Measurements from ENCODE around the gene CDH13. TPM values are rescaled to one million over a fixed set of nuclear protein-coding genes. Genes with fewer than 3 reads are reported as not detected.

CDH13 gene
- polyA plus RNA-seq, 2 of the 4 experiments (the other 2 are of a cell fraction) = not detected

DNA sequence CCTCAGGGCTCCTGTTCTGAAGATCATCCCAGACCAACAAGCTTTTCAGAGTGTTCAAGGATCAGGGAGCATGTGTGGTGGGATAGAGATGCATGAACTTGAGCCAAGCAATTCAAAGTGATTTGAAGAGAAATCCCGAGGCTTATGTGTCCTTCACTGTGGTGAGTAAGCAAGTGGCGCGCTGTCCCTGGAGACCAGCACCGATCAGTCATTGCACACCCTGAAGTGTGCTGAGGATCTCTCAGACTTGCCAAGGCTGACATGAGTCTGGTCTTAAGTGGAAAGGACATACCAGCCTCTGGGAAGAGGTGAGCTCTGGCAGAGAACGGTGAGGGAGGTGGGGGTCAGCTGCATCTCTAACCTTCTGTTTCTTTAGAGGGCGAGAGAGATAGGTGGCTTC lies 43.8 kb upstream of the CDH13 start:
- WGBS (ENCODE audit: missing lambda C conversion rate) = 40% methylated on average over 6 of the region's 6 CpGs
- ChIA-PET CTCF (no interaction called here), POLR2A (no interaction called here)

DNA sequence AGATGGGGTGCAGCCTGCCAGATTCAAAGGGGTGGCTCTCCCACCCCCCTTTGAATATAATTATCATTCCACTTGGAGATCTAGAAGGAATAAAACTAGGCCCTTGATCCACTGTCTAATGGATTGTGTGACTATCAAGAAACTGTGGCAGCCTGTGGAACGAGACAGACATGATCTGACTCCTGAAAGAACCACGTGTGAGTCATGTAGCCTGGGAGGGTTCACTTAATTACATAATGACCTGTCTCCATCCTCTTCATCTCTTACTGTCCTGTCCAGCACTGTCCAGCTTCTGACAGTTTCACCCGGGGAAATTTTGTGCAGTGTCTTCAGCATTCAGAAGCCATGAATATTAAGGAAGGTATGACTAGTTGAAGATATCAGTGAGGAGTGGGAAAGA lies 43.3 kb upstream of the CDH13 start:
- DNase-seq (ENCODE audit: low read depth in 1 of 2, low spot score in 1 of 2) = no peak
- H3K4me3 ChIP-seq = no peak overlapping the region
- no peak for FAIRE-seq
- no peak overlapping the region for H3K4me2 ChIP-seq
- CTCF ChIA-PET = no interaction called here
- no peak for TF ChIP-seq KDM5A (IDR thresholded peaks at IDR 0.05)
- no peak for TF ChIP-seq FOSB (CRISPR knock-in tag; IDR thresholded peaks at IDR 0.05)
- TF ChIP-seq, protein P1, sequence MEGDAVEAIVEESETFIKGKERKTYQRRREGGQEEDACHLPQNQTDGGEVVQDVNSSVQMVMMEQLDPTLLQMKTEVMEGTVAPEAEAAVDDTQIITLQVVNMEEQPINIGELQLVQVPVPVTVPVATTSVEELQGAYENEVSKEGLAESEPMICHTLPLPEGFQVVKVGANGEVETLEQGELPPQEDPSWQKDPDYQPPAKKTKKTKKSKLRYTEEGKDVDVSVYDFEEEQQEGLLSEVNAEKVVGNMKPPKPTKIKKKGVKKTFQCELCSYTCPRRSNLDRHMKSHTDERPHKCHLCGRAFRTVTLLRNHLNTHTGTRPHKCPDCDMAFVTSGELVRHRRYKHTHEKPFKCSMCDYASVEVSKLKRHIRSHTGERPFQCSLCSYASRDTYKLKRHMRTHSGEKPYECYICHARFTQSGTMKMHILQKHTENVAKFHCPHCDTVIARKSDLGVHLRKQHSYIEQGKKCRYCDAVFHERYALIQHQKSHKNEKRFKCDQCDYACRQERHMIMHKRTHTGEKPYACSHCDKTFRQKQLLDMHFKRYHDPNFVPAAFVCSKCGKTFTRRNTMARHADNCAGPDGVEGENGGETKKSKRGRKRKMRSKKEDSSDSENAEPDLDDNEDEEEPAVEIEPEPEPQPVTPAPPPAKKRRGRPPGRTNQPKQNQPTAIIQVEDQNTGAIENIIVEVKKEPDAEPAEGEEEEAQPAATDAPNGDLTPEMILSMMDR (IDR thresholded peaks at IDR 0.05) = no peak
- TF ChIP-seq ZNF302 (CRISPR knock-in tag; IDR thresholded peaks at IDR 0.05) = no peak
- TF ChIP-seq CBX8 (IDR thresholded peaks at IDR 0.05) = no peak
- no peak for TF ChIP-seq HOXA7 (CRISPR knock-in tag; IDR thresholded peaks at IDR 0.05)
- TF ChIP-seq FOXS1 (CRISPR knock-in tag; IDR thresholded peaks at IDR 0.05) = no peak
- TF ChIP-seq RAD21 (conservative IDR thresholded peaks at IDR 0.05 in 1 of 2, IDR thresholded peaks at IDR 0.05 in 1 of 2) = no peak
- TF ChIP-seq, protein P2, sequence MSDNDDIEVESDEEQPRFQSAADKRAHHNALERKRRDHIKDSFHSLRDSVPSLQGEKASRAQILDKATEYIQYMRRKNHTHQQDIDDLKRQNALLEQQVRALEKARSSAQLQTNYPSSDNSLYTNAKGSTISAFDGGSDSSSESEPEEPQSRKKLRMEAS (IDR thresholded peaks at IDR 0.05) = no peak
- TF ChIP-seq MAZ (IDR thresholded peaks at IDR 0.05; ENCODE audit: borderline replicate concordance, low read depth, low read length) = no peak
- no peak for TF ChIP-seq EP300 (IDR thresholded peaks at IDR 0.05)
- TF ChIP-seq, protein P3, sequence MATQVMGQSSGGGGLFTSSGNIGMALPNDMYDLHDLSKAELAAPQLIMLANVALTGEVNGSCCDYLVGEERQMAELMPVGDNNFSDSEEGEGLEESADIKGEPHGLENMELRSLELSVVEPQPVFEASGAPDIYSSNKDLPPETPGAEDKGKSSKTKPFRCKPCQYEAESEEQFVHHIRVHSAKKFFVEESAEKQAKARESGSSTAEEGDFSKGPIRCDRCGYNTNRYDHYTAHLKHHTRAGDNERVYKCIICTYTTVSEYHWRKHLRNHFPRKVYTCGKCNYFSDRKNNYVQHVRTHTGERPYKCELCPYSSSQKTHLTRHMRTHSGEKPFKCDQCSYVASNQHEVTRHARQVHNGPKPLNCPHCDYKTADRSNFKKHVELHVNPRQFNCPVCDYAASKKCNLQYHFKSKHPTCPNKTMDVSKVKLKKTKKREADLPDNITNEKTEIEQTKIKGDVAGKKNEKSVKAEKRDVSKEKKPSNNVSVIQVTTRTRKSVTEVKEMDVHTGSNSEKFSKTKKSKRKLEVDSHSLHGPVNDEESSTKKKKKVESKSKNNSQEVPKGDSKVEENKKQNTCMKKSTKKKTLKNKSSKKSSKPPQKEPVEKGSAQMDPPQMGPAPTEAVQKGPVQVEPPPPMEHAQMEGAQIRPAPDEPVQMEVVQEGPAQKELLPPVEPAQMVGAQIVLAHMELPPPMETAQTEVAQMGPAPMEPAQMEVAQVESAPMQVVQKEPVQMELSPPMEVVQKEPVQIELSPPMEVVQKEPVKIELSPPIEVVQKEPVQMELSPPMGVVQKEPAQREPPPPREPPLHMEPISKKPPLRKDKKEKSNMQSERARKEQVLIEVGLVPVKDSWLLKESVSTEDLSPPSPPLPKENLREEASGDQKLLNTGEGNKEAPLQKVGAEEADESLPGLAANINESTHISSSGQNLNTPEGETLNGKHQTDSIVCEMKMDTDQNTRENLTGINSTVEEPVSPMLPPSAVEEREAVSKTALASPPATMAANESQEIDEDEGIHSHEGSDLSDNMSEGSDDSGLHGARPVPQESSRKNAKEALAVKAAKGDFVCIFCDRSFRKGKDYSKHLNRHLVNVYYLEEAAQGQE (IDR thresholded peaks at IDR 0.05) = no peak
- no peaks in the 10 kb centered on the region for H3K9me3 ChIP-seq
- ATAC-seq = no peak
- POLR2A ChIA-PET = no interaction called here
- 16% methylated on average over 3 of the region's 3 CpGs for WGBS (ENCODE audit: missing lambda C conversion rate)
- H3K27ac ChIP-seq = no peak overlapping the region
- H3K4me1 ChIP-seq = no peaks in the 10 kb centered on the region

More for the DNA sequence above, 43.8 kb upstream of the CDH13 start:
- TF ChIP-seq TFCP2L1 (CRISPR knock-in tag; IDR thresholded peaks at IDR 0.05) = no peak
- TF ChIP-seq, protein P4, sequence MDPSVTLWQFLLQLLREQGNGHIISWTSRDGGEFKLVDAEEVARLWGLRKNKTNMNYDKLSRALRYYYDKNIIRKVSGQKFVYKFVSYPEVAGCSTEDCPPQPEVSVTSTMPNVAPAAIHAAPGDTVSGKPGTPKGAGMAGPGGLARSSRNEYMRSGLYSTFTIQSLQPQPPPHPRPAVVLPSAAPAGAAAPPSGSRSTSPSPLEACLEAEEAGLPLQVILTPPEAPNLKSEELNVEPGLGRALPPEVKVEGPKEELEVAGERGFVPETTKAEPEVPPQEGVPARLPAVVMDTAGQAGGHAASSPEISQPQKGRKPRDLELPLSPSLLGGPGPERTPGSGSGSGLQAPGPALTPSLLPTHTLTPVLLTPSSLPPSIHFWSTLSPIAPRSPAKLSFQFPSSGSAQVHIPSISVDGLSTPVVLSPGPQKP (IDR thresholded peaks at IDR 0.05; ENCODE audit: low read depth, low read length) = no peak
- TF ChIP-seq RFX5 (IDR thresholded peaks at IDR 0.05) = no peak
- TF ChIP-seq FOSL2 (IDR thresholded peaks at IDR 0.05) = no peak
- no peak for TF ChIP-seq FOSL2 (CRISPR knock-in tag; IDR thresholded peaks at IDR 0.05)
- TF ChIP-seq, protein P2 (IDR thresholded peaks at IDR 0.05) = no peak
- TF ChIP-seq CBX2 (IDR thresholded peaks at IDR 0.05; ENCODE audit: borderline replicate concordance, low read depth) = no peak
- TF ChIP-seq, protein P5, sequence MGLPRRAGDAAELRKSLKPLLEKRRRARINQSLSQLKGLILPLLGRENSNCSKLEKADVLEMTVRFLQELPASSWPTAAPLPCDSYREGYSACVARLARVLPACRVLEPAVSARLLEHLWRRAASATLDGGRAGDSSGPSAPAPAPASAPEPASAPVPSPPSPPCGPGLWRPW (IDR thresholded peaks at IDR 0.05) = no peak
- TF ChIP-seq, protein P6, sequence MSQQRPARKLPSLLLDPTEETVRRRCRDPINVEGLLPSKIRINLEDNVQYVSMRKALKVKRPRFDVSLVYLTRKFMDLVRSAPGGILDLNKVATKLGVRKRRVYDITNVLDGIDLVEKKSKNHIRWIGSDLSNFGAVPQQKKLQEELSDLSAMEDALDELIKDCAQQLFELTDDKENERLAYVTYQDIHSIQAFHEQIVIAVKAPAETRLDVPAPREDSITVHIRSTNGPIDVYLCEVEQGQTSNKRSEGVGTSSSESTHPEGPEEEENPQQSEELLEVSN (IDR thresholded peaks at IDR 0.05; ENCODE audit: borderline replicate concordance, low read depth) = no peak
- TF ChIP-seq, protein P7, sequence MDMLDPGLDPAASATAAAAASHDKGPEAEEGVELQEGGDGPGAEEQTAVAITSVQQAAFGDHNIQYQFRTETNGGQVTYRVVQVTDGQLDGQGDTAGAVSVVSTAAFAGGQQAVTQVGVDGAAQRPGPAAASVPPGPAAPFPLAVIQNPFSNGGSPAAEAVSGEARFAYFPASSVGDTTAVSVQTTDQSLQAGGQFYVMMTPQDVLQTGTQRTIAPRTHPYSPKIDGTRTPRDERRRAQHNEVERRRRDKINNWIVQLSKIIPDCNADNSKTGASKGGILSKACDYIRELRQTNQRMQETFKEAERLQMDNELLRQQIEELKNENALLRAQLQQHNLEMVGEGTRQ (IDR thresholded peaks at IDR 0.05) = no peak
- TF ChIP-seq RARB (CRISPR knock-in tag; IDR thresholded peaks at IDR 0.05) = no peak
- Histone ChIP-seq H3K27ac (no peak overlapping the region), H3K9me3 (no peaks in the 10 kb centered on the region), H3K4me3 (no peak overlapping the region), H3K4me2 (no peak overlapping the region), H3K4me1 (no peaks in the 10 kb centered on the region)
- ATAC-seq = no peak
- FAIRE-seq = no peak
- DNase-seq (ENCODE audit: low read depth in 1 of 2, low spot score in 1 of 2) = no peak
